NOMO-1 treated with dmso at 0.1 percent for 144 hours (cell line): ENCODE data around the gene PCDHA6.
"Not testable (repeated sequence)": the region's sequence is repeated elsewhere in the genome, so short reads cannot be mapped to it uniquely, and the experiment has no call there.

ENCODE experiments used
- DNase-seq: peaks from one replicate; lab custom pipeline; 2025; ENCODE audit not compliant: unreplicated experiment; lab: John Stamatoyannopoulos, UW

PCDHA6 gene

DNA sequence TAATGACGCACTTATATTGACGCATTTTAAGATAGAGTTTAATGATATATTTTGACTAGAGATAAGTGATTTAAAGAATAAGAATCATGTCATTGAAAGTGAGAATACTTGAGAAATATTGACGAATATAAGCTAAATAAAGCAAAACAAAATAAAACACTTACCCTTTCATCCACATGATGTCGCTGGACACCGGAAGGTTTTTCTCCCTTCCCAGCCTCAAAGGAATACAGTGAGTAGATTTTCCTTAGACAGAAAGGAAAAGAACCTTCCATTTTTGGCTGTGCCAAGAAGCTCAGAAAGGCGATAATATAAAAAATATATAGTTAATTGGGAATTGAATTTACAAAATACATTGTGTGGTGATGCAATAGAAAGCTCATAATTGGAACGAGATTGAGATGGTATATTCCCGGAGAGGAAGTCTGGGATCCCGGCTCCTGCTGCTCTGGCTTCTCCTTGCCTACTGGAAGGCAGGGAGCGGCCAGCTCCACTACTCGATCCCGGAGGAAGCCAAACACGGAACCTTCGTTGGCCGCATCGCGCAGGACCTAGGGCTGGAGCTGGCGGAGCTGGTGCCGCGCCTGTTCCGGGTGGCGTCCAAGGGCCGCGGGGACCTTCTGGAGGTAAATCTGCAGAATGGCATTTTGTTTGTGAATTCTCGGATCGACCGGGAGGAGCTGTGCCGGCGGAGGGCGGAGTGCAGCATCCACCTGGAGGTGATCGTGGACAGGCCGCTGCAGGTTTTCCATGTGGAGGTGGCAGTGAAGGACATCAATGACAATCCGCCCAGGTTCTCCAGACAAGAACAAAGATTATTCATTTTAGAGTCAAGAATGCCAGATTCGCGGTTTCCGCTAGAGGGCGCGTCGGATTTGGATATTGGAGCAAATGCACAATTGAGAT, 6.1 kb upstream of the PCDHA6 start, which contains the start of gene PCDHA5:
TSS of gene PCDHA5 (plus strand) at position 239 of the 906 bp plus-strand sequence.
- no peak for DNase-seq

DNA sequence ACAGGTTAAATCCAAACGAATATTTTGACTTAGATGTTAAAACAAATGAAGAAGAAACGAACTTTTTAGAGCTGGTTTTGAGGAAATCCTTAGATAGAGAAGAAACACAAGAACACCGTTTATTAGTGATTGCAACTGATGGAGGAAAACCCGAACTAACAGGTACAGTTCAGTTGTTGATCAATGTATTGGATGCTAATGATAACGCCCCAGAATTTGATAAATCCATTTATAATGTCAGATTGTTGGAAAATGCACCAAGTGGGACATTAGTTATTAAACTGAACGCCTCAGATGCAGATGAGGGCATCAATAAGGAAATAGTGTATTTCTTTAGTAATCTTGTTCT, 5.5 kb upstream of the PCDHA6 start:
- DNase-seq: no peak

DNA sequence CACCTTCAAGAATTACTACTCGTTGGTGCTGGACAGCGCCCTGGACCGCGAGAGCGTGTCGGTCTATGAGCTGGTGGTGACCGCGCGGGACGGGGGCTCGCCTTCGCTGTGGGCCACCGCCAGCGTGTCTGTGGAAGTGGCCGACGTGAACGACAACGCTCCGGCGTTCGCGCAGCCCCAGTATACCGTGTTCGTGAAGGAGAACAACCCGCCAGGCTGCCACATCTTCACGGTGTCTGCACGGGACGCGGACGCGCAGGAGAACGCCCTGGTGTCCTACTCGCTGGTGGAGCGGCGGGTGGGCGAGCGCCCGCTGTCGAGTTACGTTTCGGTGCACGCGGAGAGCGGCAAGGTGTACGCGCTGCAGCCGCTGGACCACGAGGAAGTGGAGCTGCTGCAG, 4.8 kb upstream of the PCDHA6 start:
- not testable (repeated sequence) for DNase-seq

DNA sequence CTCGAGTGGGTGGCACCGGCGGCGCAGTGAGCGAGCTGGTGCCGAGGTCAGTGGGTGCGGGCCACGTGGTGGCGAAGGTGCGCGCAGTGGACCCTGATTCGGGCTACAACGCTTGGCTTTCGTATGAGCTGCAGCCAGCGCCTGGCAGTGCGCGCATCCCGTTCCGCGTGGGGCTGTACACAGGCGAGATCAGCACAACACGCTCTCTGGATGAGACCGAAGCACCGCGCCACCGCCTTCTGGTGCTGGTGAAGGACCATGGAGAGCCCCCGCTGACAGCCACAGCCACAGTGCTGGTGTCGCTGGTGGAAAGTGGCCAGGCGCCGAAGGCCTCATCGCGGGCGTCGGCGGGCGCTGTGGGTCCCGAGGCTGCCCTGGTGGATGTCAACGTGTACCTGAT, 4.3 kb upstream of the PCDHA6 start:
- DNase-seq: no peak

DNA sequence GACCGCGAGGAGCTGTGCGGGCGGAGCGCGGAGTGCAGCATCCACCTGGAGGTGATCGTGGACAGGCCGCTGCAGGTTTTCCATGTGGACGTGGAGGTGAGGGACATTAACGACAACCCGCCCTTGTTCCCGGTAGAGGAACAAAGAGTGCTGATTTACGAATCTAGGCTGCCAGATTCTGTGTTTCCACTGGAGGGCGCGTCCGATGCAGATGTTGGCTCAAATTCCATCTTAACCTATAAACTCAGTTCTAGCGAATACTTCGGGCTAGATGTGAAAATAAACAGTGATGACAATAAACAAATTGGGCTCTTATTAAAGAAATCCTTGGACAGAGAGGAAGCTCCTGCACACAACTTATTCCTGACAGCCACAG, 590 bp downstream of the PCDHA6 start:
- DNase-seq: no peak

DNA sequence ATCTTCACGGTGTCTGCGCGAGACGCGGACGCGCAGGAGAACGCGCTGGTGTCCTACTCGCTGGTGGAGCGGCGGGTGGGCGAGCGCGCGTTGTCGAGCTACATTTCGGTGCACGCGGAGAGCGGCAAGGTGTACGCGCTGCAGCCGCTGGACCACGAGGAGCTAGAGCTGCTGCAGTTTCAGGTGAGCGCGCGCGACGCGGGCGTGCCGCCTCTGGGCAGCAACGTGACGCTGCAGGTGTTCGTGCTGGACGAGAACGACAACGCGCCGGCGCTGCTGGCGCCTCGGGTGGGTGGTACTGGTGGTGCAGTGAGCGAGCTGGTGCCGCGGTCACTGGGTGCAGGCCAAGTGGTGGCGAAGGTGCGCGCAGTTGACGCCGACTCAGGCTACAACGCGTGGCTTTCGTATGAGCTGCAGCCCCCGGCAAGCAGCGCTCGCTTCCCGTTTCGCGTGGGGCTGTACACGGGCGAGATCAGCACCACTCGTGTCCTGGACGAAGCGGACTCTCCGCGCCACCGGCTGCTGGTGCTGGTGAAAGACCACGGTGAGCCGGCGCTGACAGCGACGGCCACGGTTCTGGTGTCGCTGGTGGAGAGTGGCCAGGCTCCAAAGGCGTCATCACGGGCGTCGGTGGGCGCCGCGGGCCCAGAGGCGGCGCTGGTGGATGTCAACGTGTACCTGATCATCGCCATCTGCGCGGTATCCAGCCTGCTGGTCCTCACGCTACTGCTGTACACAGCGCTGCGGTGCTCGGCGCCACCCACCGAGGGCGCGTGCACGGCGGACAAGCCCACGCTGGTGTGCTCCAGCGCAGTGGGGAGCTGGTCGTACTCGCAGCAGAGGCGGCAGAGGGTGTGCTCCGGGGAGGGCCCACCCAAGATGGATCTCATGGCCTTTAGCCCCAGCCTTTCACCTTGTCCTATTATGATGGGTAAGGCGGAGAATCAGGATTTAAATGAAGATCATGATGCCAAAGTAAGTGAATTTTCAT, 2.0 kb downstream of the PCDHA6 start:
- DNase-seq: not testable (repeated sequence)

DNA sequence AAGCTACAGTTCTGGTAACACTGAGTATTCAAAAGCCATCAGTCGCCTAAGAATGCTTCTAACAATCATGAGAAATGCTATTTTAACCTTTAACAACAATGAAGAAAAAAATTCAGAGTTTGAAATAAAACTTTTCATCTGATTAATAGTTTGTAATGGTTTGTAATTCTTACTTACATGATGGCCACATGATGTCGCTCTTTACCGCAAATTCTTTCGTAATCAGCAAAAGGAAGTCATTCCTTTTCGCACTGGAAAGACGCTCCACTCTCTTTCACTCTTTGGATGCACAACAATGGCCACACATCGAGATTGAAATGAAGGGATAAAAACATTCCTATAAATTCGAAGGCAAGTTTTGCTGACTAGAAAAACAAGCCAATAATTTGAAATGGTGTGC, 6.2 kb downstream of the PCDHA6 start, which contains the start of gene PCDHA7:
TSS of gene PCDHA7 (plus strand) at position 277 of the 400 bp plus-strand sequence. CDS start at position 392, 115 bp downstream.
- no peak for DNase-seq

DNA sequence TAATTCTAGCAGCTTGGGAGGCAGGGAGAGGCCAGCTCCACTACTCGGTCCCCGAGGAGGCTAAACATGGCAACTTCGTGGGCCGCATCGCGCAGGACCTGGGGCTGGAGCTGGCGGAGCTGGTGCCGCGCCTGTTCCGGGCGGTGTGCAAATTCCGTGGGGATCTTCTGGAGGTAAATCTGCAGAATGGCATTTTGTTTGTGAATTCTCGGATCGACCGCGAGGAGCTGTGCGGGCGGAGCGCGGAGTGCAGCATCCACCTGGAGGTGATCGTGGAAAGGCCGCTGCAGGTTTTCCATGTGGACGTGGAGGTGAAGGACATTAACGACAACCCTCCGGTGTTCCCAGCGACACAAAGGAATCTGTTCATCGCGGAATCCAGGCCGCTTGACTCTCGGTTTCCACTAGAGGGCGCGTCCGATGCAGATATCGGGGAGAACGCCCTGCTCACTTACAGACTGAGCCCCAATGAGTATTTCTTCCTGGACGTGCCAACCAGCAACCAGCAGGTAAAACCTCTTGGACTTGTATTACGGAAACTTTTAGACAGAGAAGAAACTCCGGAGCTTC, 6.8 kb downstream of the PCDHA6 start:
- not testable (repeated sequence) for DNase-seq

DNA sequence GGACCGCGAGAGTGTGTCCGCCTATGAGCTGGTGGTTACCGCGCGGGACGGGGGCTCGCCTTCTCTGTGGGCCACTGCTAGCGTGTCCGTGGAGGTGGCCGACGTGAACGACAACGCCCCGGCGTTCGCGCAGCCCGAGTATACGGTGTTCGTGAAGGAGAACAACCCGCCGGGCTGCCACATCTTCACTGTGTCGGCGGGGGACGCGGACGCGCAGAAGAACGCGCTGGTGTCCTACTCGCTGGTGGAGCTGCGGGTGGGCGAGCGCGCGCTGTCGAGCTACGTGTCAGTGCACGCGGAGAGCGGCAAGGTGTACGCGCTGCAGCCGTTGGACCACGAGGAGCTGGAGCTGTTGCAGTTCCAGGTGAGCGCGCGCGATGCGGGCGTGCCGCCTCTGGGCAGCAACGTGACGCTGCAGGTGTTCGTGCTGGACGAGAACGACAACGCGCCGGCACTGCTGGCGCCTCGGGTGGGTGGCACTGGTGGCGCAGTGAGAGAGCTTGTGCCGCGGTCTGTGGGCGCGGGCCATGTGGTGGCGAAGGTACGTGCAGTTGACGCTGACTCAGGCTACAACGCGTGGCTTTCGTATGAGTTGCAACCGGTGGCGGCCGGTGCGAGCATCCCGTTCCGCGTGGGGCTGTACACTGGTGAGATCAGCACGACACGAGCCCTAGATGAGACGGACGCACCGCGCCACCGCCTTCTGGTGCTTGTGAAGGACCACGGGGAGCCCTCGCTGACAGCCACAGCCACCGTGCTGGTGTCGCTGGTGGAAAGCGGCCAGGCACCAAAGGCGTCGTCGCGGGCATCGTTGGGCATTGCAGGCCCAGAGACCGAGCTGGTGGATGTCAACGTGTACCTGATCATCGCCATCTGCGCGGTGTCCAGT, 8.1 kb downstream of the PCDHA6 start:
- DNase-seq: no peak

DNA sequence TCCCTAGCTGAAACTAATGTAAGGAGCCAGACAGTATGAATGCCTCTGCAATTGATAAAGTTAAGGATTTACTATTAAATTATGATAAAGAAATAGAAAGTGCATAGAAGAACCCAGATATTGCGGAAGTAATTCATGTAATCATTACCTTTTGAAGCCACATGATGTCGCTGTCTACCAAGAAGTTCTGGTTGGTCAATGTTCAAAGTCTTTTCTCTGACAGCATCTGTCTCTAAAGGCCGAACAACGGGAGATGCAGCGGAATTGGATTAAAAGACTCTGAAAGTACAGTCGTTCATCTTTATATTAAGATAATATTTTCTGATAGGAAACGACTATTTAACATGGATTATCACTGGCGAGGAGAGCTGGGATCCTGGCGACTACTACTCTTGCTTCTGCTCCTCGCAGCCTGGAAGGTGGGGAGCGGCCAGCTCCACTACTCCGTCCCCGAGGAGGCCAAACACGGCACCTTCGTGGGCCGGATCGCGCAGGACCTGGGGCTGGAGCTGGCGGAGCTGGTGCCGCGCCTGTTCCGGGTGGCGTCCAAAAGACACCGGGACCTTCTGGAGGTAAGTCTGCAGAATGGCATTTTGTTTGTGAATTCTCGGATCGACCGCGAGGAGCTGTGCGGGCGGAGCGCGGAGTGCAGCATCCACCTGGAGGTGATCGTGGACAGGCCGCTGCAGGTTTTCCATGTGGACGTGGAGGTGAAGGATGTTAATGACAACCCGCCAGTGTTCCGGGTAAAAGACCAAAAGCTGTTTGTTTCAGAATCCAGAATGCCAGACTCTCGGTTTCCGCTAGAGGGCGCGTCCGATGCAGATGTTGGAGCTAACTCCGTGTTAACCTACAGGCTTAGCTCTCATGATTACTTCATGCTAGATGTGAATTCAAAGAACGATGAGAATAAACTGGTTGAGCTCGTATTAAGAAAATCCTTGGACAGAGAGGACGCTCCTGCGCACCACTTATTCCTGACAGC, 13.5 kb downstream of the PCDHA6 start, which contains the start of gene PCDHA8:
TSS of gene PCDHA8 (plus strand) at position 210 of the 985 bp plus-strand sequence. CDS start at position 345, 135 bp downstream.
- DNase-seq: no peak

DNA sequence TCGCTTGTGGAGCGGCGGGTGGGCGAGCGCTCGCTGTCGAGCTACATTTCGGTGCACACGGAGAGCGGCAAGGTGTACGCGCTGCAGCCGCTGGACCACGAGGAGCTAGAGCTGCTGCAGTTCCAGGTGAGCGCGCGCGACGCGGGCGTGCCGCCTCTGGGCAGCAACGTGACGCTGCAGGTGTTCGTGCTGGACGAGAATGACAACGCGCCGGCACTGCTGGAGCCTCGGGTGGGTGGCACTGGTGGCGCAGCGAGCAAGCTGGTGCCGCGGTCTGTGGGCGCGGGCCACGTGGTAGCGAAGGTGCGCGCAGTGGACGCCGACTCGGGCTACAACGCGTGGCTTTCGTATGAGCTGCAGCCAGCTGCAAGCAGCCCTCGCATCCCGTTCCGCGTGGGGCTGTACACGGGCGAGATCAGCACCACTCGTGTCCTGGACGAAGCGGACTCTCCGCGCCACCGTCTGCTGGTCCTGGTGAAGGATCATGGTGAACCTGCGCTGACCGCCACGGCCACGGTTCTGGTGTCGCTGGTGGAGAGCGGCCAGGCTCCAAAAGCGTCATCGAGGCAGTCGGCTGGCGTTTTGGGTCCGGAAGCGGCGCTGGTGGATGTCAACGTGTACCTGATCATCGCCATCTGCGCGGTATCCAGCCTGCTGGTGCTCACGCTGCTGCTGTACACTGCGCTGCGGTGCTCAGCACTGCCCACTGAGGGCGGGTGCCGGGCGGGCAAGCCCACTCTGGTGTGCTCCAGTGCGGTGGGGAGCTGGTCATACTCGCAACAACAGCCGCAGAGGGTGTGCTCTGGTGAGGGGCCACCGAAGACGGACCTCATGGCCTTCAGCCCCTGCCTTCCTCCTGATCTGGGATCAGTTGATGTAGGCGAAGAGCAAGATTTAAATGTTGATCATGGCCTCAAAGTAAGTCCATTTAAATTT, 15.3 kb downstream of the PCDHA6 start:
- DNase-seq: no peak

DNA sequence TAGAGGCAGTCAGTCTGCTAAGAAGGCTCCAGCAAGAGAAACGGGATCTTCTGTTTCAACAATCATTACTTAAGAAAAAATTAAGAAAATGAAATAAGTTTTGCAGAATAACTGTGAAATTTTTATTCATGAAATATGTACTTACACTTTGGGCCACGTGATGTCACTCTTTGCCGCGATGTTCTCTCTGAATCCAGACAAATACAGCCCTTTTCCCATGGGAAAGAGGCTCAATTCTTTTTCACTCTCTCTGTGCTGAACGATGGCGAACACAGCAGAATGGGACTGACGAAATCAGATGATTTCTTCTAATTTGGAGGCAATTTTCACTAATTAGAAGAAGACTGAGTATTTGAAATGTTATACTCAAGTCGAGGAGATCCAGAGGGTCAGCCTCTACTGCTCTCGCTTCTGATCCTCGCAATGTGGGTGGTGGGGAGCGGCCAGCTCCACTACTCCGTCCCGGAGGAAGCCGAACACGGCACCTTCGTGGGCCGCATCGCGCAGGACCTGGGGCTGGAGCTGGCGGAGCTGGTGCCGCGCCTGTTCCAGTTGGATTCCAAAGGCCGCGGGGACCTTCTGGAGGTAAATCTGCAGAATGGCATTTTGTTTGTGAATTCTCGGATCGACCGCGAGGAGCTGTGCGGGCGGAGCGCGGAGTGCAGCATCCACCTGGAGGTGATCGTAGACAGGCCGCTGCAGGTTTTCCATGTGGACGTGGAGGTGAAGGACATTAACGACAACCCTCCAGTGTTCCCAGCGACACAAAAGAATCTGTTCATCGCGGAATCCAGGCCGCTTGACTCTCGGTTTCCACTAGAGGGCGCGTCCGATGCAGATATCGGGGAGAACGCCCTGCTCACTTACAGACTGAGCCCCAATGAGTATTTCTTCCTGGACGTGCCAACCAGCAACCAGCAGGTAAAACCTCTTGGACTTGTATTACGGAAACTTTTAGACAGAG, 20.7 kb downstream of the PCDHA6 start, which contains the start of gene PCDHA9:
TSS of gene PCDHA9 (plus strand) at position 244 of the 964 bp plus-strand sequence. CDS start at position 358, 114 bp downstream.
- not testable (repeated sequence) for DNase-seq

DNA sequence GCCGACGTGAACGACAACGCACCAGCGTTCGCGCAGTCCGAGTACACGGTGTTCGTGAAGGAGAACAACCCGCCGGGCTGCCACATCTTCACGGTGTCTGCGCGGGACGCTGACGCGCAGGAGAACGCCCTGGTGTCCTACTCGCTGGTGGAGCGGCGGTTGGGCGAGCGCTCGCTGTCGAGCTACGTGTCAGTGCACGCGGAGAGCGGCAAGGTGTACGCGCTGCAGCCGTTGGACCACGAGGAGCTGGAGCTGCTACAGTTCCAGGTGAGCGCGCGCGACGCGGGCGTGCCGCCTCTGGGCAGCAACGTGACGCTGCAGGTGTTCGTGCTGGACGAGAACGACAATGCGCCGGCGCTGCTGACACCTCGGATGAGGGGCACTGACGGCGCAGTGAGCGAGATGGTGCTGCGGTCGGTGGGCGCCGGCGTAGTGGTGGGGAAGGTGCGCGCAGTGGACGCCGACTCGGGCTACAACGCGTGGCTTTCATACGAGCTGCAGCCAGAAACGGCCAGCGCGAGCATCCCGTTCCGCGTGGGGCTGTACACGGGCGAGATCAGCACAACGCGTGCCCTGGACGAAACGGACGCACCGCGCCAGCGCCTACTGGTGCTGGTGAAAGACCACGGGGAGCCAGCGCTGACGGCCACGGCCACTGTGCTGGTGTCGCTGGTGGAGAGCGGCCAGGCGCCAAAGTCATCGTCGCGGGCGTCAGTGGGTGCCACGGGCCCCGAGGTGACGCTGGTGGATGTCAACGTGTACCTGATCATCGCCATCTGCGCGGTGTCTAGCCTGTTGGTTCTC, 22.3 kb downstream of the PCDHA6 start:
- not testable (repeated sequence) for DNase-seq

DNA sequence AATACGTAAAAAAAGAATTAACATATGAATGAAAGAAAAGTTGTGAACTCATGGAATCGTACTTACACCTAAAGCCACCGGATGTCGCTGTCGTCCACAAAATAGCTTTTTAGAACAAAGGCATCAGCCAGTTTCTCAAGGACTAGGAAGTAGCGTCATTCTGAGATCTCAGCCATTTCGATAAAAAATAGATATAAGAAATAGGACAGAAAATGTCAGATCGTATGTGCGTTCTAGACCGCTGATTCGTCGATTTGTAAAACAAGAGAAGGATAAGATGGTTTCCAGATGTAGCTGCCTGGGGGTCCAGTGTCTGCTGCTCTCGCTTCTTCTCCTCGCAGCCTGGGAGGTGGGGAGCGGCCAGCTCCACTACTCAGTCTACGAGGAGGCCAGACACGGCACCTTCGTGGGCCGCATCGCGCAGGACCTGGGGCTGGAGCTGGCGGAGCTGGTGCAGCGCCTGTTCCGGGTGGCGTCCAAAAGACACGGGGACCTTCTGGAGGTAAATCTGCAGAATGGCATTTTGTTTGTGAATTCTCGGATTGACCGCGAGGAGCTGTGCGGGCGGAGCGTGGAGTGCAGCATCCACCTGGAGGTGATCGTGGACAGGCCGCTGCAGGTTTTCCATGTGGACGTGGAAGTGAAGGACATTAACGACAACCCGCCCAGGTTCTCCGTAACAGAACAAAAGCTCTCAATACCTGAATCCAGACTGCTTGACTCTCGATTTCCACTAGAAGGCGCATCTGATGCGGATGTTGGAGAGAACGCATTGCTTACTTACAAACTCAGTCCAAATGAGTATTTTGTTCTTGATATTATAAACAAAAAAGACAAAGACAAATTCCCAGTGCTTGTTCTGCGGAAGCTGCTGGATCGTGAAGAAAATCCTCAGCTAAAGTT, 28.3 kb downstream of the PCDHA6 start, which contains the start of gene PCDHA10:
TSS of gene PCDHA10 (plus strand) at position 126 of the 903 bp plus-strand sequence. CDS start at position 278, 152 bp downstream.
- DNase-seq: no peak
